Testis (tissue), 2 donors: ENCODE measurements around the gene CTAG1B.

Source experiments
- POLR2A ChIP-seq: fragments of 450-650 bp; IDR thresholded peaks from one replicate; pipeline ENCODE4 v1.6.1; 2017; ENCODE audit warnings: antibody characterized with exemption, mild to moderate bottlenecking, moderate library complexity
- TF ChIP-seq, protein P1 (sequence below), 3 experiments: fragments of 450-650 bp in 2 of 3; fragments of 200-600 bp in 1 of 3; sonication (generic) in 1 of 3; IDR thresholded peaks; one replicate each; pipeline ENCODE4 v1.5.1; 2016 to 2019; ENCODE audit warnings: antibody characterized with exemption in 3 of 3, mild to moderate bottlenecking in 2 of 3, moderate library complexity in 1 of 3

DNA sequence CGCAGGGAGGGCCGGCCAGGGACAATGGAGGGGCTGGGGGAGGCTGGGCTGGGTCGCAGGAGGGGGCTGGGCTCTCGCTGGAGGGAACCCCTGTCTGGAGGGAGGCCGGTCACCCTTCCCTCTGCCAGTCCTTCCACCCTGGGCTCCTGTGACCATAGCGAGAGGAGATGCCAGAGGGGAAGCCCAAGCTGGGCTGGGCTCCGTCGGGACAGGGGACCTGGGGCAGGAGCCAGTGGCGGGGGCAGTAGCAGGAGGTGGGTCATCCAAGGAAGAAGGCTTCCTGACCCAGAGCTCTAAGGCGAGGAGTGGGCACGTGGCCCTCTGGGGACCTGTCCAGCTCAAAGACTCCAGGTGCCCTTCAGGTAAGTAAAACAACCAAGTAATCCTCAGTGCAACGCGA, 16.9 kb downstream of the CTAG1B start:
- TF ChIP-seq, protein P1, sequence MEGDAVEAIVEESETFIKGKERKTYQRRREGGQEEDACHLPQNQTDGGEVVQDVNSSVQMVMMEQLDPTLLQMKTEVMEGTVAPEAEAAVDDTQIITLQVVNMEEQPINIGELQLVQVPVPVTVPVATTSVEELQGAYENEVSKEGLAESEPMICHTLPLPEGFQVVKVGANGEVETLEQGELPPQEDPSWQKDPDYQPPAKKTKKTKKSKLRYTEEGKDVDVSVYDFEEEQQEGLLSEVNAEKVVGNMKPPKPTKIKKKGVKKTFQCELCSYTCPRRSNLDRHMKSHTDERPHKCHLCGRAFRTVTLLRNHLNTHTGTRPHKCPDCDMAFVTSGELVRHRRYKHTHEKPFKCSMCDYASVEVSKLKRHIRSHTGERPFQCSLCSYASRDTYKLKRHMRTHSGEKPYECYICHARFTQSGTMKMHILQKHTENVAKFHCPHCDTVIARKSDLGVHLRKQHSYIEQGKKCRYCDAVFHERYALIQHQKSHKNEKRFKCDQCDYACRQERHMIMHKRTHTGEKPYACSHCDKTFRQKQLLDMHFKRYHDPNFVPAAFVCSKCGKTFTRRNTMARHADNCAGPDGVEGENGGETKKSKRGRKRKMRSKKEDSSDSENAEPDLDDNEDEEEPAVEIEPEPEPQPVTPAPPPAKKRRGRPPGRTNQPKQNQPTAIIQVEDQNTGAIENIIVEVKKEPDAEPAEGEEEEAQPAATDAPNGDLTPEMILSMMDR (IDR thresholded peaks at IDR 0.05), result no peak
- TF ChIP-seq POLR2A, result no peak
